ENCODE measurements around the gene TRMT112.
A peak's percentile ranks its signal among the peaks of the same experiment; 100 is the strongest.
"Not testable (repeated sequence)": the region's sequence is repeated elsewhere in the genome, so short reads cannot be mapped to it uniquely, and the experiment has no call there.

Gene TRMT112

DNA sequence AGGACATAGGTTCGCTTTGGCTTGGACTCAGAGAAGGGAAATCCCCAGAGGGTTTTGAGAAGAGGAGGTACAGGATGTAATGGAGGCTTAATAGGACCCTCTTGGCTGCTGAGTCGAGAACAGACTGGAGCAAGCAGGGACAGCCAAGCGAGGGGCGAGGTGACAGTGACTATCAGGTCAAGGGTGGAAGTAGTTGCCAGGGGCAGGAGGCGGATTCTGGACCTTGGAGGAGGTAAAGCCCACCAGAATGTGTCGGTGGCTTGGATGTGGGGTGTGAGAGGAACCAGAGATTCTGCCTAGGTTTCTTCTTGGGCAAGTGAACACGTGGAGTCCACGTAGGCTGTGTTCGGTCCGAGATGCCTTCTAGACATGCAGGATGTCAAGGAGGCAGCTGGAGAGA lies 4.4 kb downstream of the TRMT112 start:
- Histone ChIP-seq H2AFZ (ENCODE audit: low read length) (no peak overlapping the region), H3K9ac (ENCODE audit: low read length) (no peak overlapping the region), H3K4me1 (ENCODE audit: insufficient read depth, low read length, severe bottlenecking) (peaks cover 11% of the 10 kb centered on the region), H3K9me2 (ENCODE audit: low read depth, low read length) (no peaks in the 10 kb centered on the region), H3F3A (ENCODE audit: insufficient read depth, low read length) (no peaks in the 10 kb centered on the region), H3K79me2 (ENCODE audit: insufficient read depth, low read length) (no peaks in the 10 kb centered on the region), H3K4me2 (ENCODE audit: low read length) (no peak overlapping the region), H4K20me1 (ENCODE audit: insufficient read depth, low read length) (no peaks in the 10 kb centered on the region), H3K27ac (ENCODE audit: low read depth, low read length, poor library complexity, severe bottlenecking) (no peak overlapping the region), H3K36me3 (ENCODE audit: insufficient read depth, low read length) (peaks cover 44% of the 10 kb centered on the region; the same call in 1 of the 2 replicates), H3K27me3 (ENCODE audit: insufficient read depth, low read length) (no peaks in the 10 kb centered on the region), H3K4me3 (ENCODE audit: low read depth, low read length, poor library complexity, severe bottlenecking) (no peak overlapping the region), H3K9me3 (ENCODE audit: low read length) (no peaks in the 10 kb centered on the region)
- no peak for TF ChIP-seq EZH2 (IDR thresholded peaks at IDR 0.05; ENCODE audit: borderline replicate concordance, low read length)
- TF ChIP-seq, protein P1, sequence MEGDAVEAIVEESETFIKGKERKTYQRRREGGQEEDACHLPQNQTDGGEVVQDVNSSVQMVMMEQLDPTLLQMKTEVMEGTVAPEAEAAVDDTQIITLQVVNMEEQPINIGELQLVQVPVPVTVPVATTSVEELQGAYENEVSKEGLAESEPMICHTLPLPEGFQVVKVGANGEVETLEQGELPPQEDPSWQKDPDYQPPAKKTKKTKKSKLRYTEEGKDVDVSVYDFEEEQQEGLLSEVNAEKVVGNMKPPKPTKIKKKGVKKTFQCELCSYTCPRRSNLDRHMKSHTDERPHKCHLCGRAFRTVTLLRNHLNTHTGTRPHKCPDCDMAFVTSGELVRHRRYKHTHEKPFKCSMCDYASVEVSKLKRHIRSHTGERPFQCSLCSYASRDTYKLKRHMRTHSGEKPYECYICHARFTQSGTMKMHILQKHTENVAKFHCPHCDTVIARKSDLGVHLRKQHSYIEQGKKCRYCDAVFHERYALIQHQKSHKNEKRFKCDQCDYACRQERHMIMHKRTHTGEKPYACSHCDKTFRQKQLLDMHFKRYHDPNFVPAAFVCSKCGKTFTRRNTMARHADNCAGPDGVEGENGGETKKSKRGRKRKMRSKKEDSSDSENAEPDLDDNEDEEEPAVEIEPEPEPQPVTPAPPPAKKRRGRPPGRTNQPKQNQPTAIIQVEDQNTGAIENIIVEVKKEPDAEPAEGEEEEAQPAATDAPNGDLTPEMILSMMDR (IDR thresholded peaks at IDR 0.05; ENCODE audit: low read length) = no peak

DNA sequence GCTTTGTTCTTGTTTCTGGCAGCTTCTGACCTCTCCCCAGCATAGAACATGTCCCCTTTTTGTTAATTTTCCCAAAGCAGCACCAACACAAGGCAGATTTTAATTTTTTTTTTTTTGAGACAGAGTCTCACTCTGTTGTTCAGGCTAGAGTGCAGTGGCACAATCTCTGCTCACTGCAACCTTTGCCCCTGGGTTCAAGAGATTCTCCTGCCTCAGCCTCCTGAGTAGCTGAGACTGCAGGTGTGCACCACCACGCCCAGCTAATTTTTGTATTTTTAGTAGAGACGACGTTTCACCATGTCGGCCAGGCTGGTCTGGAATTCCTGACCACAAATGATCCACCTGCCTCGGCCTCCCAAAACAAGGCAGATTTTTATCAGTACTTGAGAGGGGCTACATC lies 9.6 kb downstream of the TRMT112 start:
- H3K27ac ChIP-seq (ENCODE audit: low read depth, low read length, poor library complexity, severe bottlenecking); H3K4me3 ChIP-seq (ENCODE audit: low read depth, low read length, poor library complexity, severe bottlenecking); H3K9me3 ChIP-seq (ENCODE audit: low read length); H3K9ac ChIP-seq (ENCODE audit: low read length); H4K20me1 ChIP-seq (ENCODE audit: insufficient read depth, low read length); H3K27me3 ChIP-seq (ENCODE audit: insufficient read depth, low read length); H2AFZ ChIP-seq (ENCODE audit: low read length); H3K79me2 ChIP-seq (ENCODE audit: insufficient read depth, low read length); H3K9me2 ChIP-seq (ENCODE audit: low read depth, low read length); H3F3A ChIP-seq (ENCODE audit: insufficient read depth, low read length): not testable (repeated sequence)
- Histone ChIP-seq H3K4me1 (ENCODE audit: insufficient read depth, low read length, severe bottlenecking) (peaks cover 19% of the 10 kb centered on the region), H3K4me2 (ENCODE audit: low read length) (0 out of 2 replicates have a peak overlapping the region, but pooled peaks have one; percentile 94), H3K36me3 (ENCODE audit: insufficient read depth, low read length) (peaks cover 21% of the 10 kb centered on the region; the same call in 1 of the 2 replicates)

GRCh38 chr11:64306876-64307622 lies 10.3 kb downstream of the TRMT112 start:
- Histone ChIP-seq H3K79me2 (ENCODE audit: insufficient read depth, low read length) (peaks cover 10% of the 10 kb centered on the region), H3K27ac (ENCODE audit: low read depth, low read length, poor library complexity, severe bottlenecking) (peak overlapping the region; percentile 4)

More at GRCh38 chr11:64306876-64307622, 10.3 kb downstream of the TRMT112 start:
- Histone ChIP-seq H3K9me3 (ENCODE audit: low read length) (no peaks in the 10 kb centered on the region), H3K36me3 (ENCODE audit: insufficient read depth, low read length) (peaks cover 16% of the 10 kb centered on the region; the same call in 1 of the 2 replicates), H3K4me2 (ENCODE audit: low read length) (peak overlapping the region; percentile 94), H3K4me3 (ENCODE audit: low read depth, low read length, poor library complexity, severe bottlenecking) (peak overlapping the region; percentile 70), H3K27me3 (ENCODE audit: insufficient read depth, low read length) (no peaks in the 10 kb centered on the region), H2AFZ (ENCODE audit: low read length) (no peak overlapping the region), H3K9me2 (ENCODE audit: low read depth, low read length) (no peaks in the 10 kb centered on the region), H4K20me1 (ENCODE audit: insufficient read depth, low read length) (no peaks in the 10 kb centered on the region), H3K4me1 (ENCODE audit: insufficient read depth, low read length, severe bottlenecking) (peaks cover 19% of the 10 kb centered on the region), H3F3A (ENCODE audit: insufficient read depth, low read length) (no peaks in the 10 kb centered on the region), H3K9ac (ENCODE audit: low read length) (peak overlapping the region; percentile 92)
- TF ChIP-seq EZH2 (IDR thresholded peaks at IDR 0.05; ENCODE audit: borderline replicate concordance, low read length) = no peak
- TF ChIP-seq, protein P1 (IDR thresholded peaks at IDR 0.05; ENCODE audit: low read length) = no peak
